ENCODE results near the gene KRT16.
"Not testable (repeated sequence)": the region's sequence is repeated elsewhere in the genome, so short reads cannot be mapped to it uniquely, and the experiment has no call there.

The KRT16 gene

GRCh38 chr17:41647038-41647813, 34.7 kb upstream of the KRT16 start:
- DNase-seq, result no peak

GRCh38 chr17:41642252-41643156, 29.9 kb upstream of the KRT16 start:
- DNase-seq, result no peak

- not testable (repeated sequence) for DNase-seq
These were observed 28.0 kb upstream of the KRT16 start for GRCh38 chr17:41640596-41640995.

- DNase-seq, result no peak
These were observed 27.2 kb upstream of the KRT16 start for GRCh38 chr17:41639492-41640473.

- DNase-seq, result no peak
These were observed 26.4 kb upstream of the KRT16 start for GRCh38 chr17:41638941-41639340.

- DNase-seq, result no peak
These were observed 25.6 kb upstream of the KRT16 start for GRCh38 chr17:41638194-41638593.

GRCh38 chr17:41636652-41637051, 24.1 kb upstream of the KRT16 start:
- DNase-seq, result no peak

- peak in 1 of 2 experiments; percentile 18 for DNase-seq
These were observed 22.8 kb upstream of the KRT16 start for GRCh38 chr17:41635121-41636097.

- DNase-seq, result no peak
These were observed 22.1 kb upstream of the KRT16 start for GRCh38 chr17:41634639-41635038.

GRCh38 chr17:41633556-41634199, 21.1 kb upstream of the KRT16 start:
- DNase-seq, result no peak

GRCh38 chr17:41632482-41633105, 20.0 kb upstream of the KRT16 start:
- DNase-seq, result no peak

- no peak for DNase-seq
These were observed 19.3 kb upstream of the KRT16 start for GRCh38 chr17:41631898-41632285.

GRCh38 chr17:41631025-41631897, 18.7 kb upstream of the KRT16 start:
- DNase-seq, result no peak

- no peak for DNase-seq
These were observed 17.5 kb upstream of the KRT16 start for GRCh38 chr17:41629826-41630670.

GRCh38 chr17:41629316-41629715, 16.7 kb upstream of the KRT16 start:
- no peak for DNase-seq

- DNase-seq, result not testable (repeated sequence)
These were observed 16.2 kb upstream of the KRT16 start for GRCh38 chr17:41628621-41629255.

- DNase-seq, result not testable (repeated sequence)
These were observed 15.5 kb upstream of the KRT16 start for GRCh38 chr17:41628073-41628370.
